HT1080 (cell line): Measurements from ENCODE around the gene TMPRSS12. TPM values are rescaled to one million over a fixed set of nuclear protein-coding genes. Genes with fewer than 3 reads are reported as not detected.
"Not testable (repeated sequence)": the region's sequence is repeated elsewhere in the genome, so short reads cannot be mapped to it uniquely, and the experiment has no call there.

Experiments used
- DNase-seq: peaks from one replicate; pipeline ENCODE4 v3.0.0-alpha.2; 2015; ENCODE audit warnings: low read depth
- polyA plus RNA-seq, 2 experiments: library from polyadenylated mRNA; depleted of rRNA; stranded (reverse); fragments of >200 nt; gene quantifications; 2 replicates each; pipeline ENCODE4 v1.2.3, GENCODE V29; 2015
- total RNA-seq: library from RNA; depleted of rRNA; stranded (reverse); fragments of >200 nt; shearing (Covaris generic); gene quantifications from 2 replicates; pipeline ENCODE4 v1.2.3, GENCODE V29; 2014; rRNA removed

The TMPRSS12 gene
- not detected in 2 replicates for total RNA-seq
- polyA plus RNA-seq (2015; cell fraction: cytosol; rRNA removed) = not detected in 2 replicates
- not detected in 2 replicates for polyA plus RNA-seq (2015; cell fraction: nucleus; rRNA removed)

GRCh38 chr12:50842637-50843493, at the start of gene TMPRSS12:
TSS of gene TMPRSS12 (plus strand) at chr12:50842926. CDS start at chr12:50842965, 39 bp downstream.
- no peak for DNase-seq

- no peak for DNase-seq
Measured at GRCh38 chr12:50799908-50800307, 42.8 kb upstream of the TMPRSS12 start.

GRCh38 chr12:50803230-50803875, 39.4 kb upstream of the TMPRSS12 start:
- no peak for DNase-seq

GRCh38 chr12:50806176-50806575, 36.5 kb upstream of the TMPRSS12 start:
- no peak for DNase-seq

GRCh38 chr12:50809131-50809530, 33.6 kb upstream of the TMPRSS12 start:
- DNase-seq = not testable (repeated sequence)

- not testable (repeated sequence) for DNase-seq
Measured at GRCh38 chr12:50814921-50815320, 27.8 kb upstream of the TMPRSS12 start.

GRCh38 chr12:50820177-50820576, 22.5 kb upstream of the TMPRSS12 start:
- no peak for DNase-seq

GRCh38 chr12:50822082-50822481, 20.6 kb upstream of the TMPRSS12 start:
- DNase-seq = no peak

- DNase-seq = not testable (repeated sequence)
Measured at GRCh38 chr12:50823724-50824123, 19.0 kb upstream of the TMPRSS12 start.

GRCh38 chr12:50824914-50825313, 17.8 kb upstream of the TMPRSS12 start:
- no peak for DNase-seq

- DNase-seq = peak; percentile 63
Measured at GRCh38 chr12:50825372-50825838, 17.3 kb upstream of the TMPRSS12 start.

- no peak for DNase-seq
Measured at GRCh38 chr12:50828121-50828520, 14.6 kb upstream of the TMPRSS12 start.

GRCh38 chr12:50828886-50829285, 13.8 kb upstream of the TMPRSS12 start:
- no peak for DNase-seq

- not testable (repeated sequence) for DNase-seq
Measured at GRCh38 chr12:50833801-50834200, 8.9 kb upstream of the TMPRSS12 start.

- DNase-seq = no peak
Measured at GRCh38 chr12:50839042-50839441, 3.7 kb upstream of the TMPRSS12 start.

GRCh38 chr12:50840809-50841487, 1.8 kb upstream of the TMPRSS12 start:
- DNase-seq = peak; percentile 25

- no peak for DNase-seq
Measured at GRCh38 chr12:50841716-50842531, 802 bp upstream of the TMPRSS12 start.

GRCh38 chr12:50845021-50845647, 2.4 kb downstream of the TMPRSS12 start:
- peak; percentile 19 for DNase-seq

GRCh38 chr12:50848963-50849362, 6.2 kb downstream of the TMPRSS12 start:
- DNase-seq = no peak

GRCh38 chr12:50855218-50855617, 12.5 kb downstream of the TMPRSS12 start:
- not testable (repeated sequence) for DNase-seq
